Endodermal cell (in vitro differentiated cells): ENCODE results near the gene S100A16. TPM values are rescaled to one million over a fixed set of nuclear protein-coding genes. Genes with fewer than 3 reads are reported as not detected.
"Not testable (repeated sequence)": the region's sequence is repeated elsewhere in the genome, so short reads cannot be mapped to it uniquely, and the experiment has no call there.

Experiments
- DNase-seq: peaks from one replicate; pipeline ENCODE4 v3.0.0-alpha.2; 2017
- H3K27ac ChIP-seq: 2 replicates; pipeline ENCODE4 v1.5.1; 2013; ENCODE audit warnings: mild to moderate bottlenecking, low read depth, low read length, moderate library complexity
- H3K27me3 ChIP-seq: 2 replicates; pipeline ENCODE4 v1.6.1; 2013; ENCODE audit warnings: mild to moderate bottlenecking, low read length, moderate library complexity; ENCODE audit not compliant: insufficient read depth, control insufficient read depth, poor library complexity, severe bottlenecking
- H3K36me3 ChIP-seq: 2 replicates; pipeline ENCODE4 v1.7.0; 2013; ENCODE audit warnings: mild to moderate bottlenecking, low read length, moderate library complexity; ENCODE audit not compliant: control insufficient read depth, insufficient read depth
- H3K4me1 ChIP-seq: one replicate; pipeline ENCODE4 v1.7.0; 2013; ENCODE audit warnings: low read length; ENCODE audit not compliant: control insufficient read depth, insufficient read depth
- H3K4me3 ChIP-seq: 2 replicates; pipeline ENCODE4 v1.5.1; 2013; ENCODE audit warnings: mild to moderate bottlenecking, low read length, moderate library complexity
- H3K9ac ChIP-seq: 2 replicates; pipeline ENCODE4 v1.6.1; 2013; ENCODE audit warnings: mild to moderate bottlenecking, low read length, moderate library complexity; ENCODE audit not compliant: poor library complexity, severe bottlenecking; ENCODE audit errors: extremely low read depth
- H3K9me3 ChIP-seq: 2 replicates; pipeline ENCODE4 v1.6.1; 2013; ENCODE audit warnings: mild to moderate bottlenecking, low read length, moderate library complexity; ENCODE audit not compliant: control insufficient read depth
- H3K27ac Mint-ChIP-seq: 2 replicates; pipeline ENCODE4 v1.8.0; 2020; ENCODE audit warnings: mixed read lengths
- H3K27me3 Mint-ChIP-seq: 2 replicates; pipeline ENCODE4 v1.8.0; 2021; ENCODE audit warnings: mild to moderate bottlenecking, mixed read lengths; ENCODE audit not compliant: insufficient read depth
- H3K36me3 Mint-ChIP-seq: 2 replicates; pipeline ENCODE4 v1.8.0; 2020; ENCODE audit warnings: low read depth, mixed read lengths
- H3K4me1 Mint-ChIP-seq: 2 replicates; pipeline ENCODE4 v1.8.0; 2020; ENCODE audit warnings: mixed read lengths
- H3K4me3 Mint-ChIP-seq: 2 replicates; pipeline ENCODE4 v1.8.0; 2020; ENCODE audit warnings: mild to moderate bottlenecking, moderate library complexity, mixed read lengths
- H3K9me3 Mint-ChIP-seq: 2 replicates; pipeline ENCODE4 v1.8.0; 2020; ENCODE audit warnings: mild to moderate bottlenecking, mixed read lengths
- WGBS, 2 experiments: methylation state at CpG; one replicate each; pipeline versions ENCODE4 v1.1.5 to v1.1.7; 2013; ENCODE audit warnings: missing lambda C conversion rate in 2 of 2, mixed read lengths in 1 of 2; ENCODE audit not compliant: insufficient coverage in 1 of 2, insufficient read length in 1 of 2; 5-methylcytosine and 5-hydroxymethylcytosine counted together
- total RNA-seq, 2 donors: library from RNA; stranded (reverse); fragmentation: NEBNext Ultra II Directional in 1 of 2; extraction: Animal tissue kit (Norgen Biotek cat#: 25700) in 1 of 2; gene quantifications; 2 replicates in 1 of 2; 3 replicates in 1 of 2; pipeline ENCODE4 v1.2.1, GENCODE V29; 2021
- TF ChIP-seq, protein P1 (sequence below): fragments of 200-600 bp; sonication (generic); conservative IDR thresholded peaks from 2 replicates; pipeline ENCODE4 v1.5.0; 2021; ENCODE audit warnings: antibody characterized with exemption, mild to moderate bottlenecking

S100A16 gene
- total RNA-seq, 2 donors from 2014 or later: 149 to 152 TPM

GRCh38 chr1:153583976-153584375 lies 29.0 kb downstream of the S100A16 start:
- no peak for DNase-seq
- Histone ChIP-seq H3K36me3 (no peaks in the 10 kb centered on the region), H3K4me1 (peaks cover 11% of the 10 kb centered on the region), H3K9ac (no peak overlapping the region), H3K27me3 (no peaks in the 10 kb centered on the region), H3K9me3 (no peaks in the 10 kb centered on the region), H3K4me3 (no peak overlapping the region), H3K27ac (no peak overlapping the region)
- WGBS, 2 experiments: 68 to 100% methylated on average over 2 of the region's 2 CpGs
- Mint-ChIP-seq H3K9me3 (peaks cover 3% of the 10 kb centered on the region), H3K27ac (peak overlapping the region; percentile 33), H3K4me3 (no peak overlapping the region), H3K36me3 (no peaks in the 10 kb centered on the region), H3K4me1 (peaks cover 37% of the 10 kb centered on the region), H3K27me3 (no peaks in the 10 kb centered on the region)
- TF ChIP-seq, protein P1, sequence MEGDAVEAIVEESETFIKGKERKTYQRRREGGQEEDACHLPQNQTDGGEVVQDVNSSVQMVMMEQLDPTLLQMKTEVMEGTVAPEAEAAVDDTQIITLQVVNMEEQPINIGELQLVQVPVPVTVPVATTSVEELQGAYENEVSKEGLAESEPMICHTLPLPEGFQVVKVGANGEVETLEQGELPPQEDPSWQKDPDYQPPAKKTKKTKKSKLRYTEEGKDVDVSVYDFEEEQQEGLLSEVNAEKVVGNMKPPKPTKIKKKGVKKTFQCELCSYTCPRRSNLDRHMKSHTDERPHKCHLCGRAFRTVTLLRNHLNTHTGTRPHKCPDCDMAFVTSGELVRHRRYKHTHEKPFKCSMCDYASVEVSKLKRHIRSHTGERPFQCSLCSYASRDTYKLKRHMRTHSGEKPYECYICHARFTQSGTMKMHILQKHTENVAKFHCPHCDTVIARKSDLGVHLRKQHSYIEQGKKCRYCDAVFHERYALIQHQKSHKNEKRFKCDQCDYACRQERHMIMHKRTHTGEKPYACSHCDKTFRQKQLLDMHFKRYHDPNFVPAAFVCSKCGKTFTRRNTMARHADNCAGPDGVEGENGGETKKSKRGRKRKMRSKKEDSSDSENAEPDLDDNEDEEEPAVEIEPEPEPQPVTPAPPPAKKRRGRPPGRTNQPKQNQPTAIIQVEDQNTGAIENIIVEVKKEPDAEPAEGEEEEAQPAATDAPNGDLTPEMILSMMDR: no peak

DNA sequence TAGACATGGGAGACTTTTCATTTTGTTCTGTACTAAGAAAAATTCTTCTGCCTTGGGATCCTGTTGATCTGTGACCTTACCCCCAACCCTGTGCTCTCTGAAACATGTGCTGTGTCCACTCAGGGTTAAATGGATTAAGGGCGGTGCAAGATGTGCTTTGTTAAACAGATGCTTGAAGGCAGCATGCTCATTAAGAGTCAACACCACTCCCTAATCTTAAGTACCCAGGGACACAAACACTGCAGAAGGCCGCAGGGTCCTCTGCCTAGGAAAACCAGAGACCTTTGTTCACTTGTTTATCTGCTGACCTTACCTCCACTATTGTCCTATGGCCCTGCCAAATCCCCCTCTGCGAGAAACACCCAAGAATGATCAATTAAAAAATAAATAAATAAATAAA lies 29.4 kb downstream of the S100A16 start:
- WGBS, 2 experiments: 12% methylated on average over 1 of the region's 3 CpGs; no CpG with 5 or more reads in 1 of the 2 experiments
- H3K4me3 ChIP-seq, H3K9ac ChIP-seq, H3K27ac Mint-ChIP-seq, H3K27me3 ChIP-seq, H3K36me3 Mint-ChIP-seq, H3K9me3 Mint-ChIP-seq, H3K27ac ChIP-seq, H3K4me3 Mint-ChIP-seq, DNase-seq, H3K27me3 Mint-ChIP-seq, H3K9me3 ChIP-seq, H3K36me3 ChIP-seq: not testable (repeated sequence)
- peaks cover 42% of the 10 kb centered on the region for H3K4me1 Mint-ChIP-seq
- H3K4me1 ChIP-seq: peaks cover 14% of the 10 kb centered on the region

DNA sequence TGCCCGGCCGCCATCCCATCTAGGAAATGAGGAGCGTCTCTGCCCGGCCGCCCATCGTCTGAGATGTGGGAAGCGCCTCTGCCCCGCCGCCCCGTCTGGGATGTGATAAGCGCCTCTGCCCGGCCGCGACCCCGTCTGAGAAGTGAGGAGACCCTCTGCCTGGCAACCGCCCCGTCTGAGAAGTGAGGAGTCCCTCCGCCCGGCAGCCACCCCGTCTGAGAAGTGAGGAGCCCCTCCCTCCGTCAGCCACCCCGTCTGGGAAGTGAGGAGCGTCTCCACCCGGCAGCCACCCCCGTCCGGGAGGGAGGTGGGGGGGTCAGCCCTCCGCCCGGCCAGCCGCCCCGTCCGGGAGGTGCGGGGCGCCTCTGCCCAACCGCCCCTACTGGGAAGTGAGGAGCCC lies 30.1 kb downstream of the S100A16 start:
- not testable (repeated sequence) for H3K27ac ChIP-seq, H3K9me3 ChIP-seq, H3K9me3 Mint-ChIP-seq, H3K27me3 Mint-ChIP-seq, H3K36me3 ChIP-seq, H3K4me3 Mint-ChIP-seq, H3K27me3 ChIP-seq, H3K36me3 Mint-ChIP-seq, DNase-seq, H3K27ac Mint-ChIP-seq, H3K4me3 ChIP-seq, H3K9ac ChIP-seq
- peaks cover 46% of the 10 kb centered on the region for H3K4me1 Mint-ChIP-seq
- 80 to 93% methylated on average over 1 to 34 of the region's 34 CpGs for WGBS, 2 experiments
- H3K4me1 ChIP-seq: peaks cover 16% of the 10 kb centered on the region

GRCh38 chr1:153578936-153579335 lies 34.0 kb downstream of the S100A16 start:
- 52 to 68% methylated on average over 3 of the region's 3 CpGs for WGBS, 2 experiments
- Mint-ChIP-seq H3K4me3 (no peak overlapping the region), H3K4me1 (peaks cover 29% of the 10 kb centered on the region), H3K27me3 (no peaks in the 10 kb centered on the region), H3K9me3 (peaks cover 20% of the 10 kb centered on the region), H3K27ac (peak overlapping the region; percentile 95), H3K36me3 (peaks cover 3% of the 10 kb centered on the region)
- Histone ChIP-seq H3K36me3 (no peaks in the 10 kb centered on the region), H3K4me1 (peaks cover 14% of the 10 kb centered on the region), H3K9ac (peak overlapping the region; percentile 77), H3K27ac (peak overlapping the region; percentile 67), H3K27me3 (no peaks in the 10 kb centered on the region), H3K4me3 (no peak overlapping the region), H3K9me3 (peaks cover 5% of the 10 kb centered on the region)
- TF ChIP-seq, protein P1: no peak
- DNase-seq: peak; percentile 69
